NCI-H226 (cell line): Measurements from ENCODE around the gene RBM7.
A peak's percentile ranks its signal among the peaks of the same experiment; 100 is the strongest.

ENCODE experiments used
- DNase-seq: peaks from one replicate; pipeline ENCODE4 v3.0.0-alpha.2; 2015

The RBM7 gene, protein sequence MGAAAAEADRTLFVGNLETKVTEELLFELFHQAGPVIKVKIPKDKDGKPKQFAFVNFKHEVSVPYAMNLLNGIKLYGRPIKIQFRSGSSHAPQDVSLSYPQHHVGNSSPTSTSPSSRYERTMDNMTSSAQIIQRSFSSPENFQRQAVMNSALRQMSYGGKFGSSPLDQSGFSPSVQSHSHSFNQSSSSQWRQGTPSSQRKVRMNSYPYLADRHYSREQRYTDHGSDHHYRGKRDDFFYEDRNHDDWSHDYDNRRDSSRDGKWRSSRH

DNA sequence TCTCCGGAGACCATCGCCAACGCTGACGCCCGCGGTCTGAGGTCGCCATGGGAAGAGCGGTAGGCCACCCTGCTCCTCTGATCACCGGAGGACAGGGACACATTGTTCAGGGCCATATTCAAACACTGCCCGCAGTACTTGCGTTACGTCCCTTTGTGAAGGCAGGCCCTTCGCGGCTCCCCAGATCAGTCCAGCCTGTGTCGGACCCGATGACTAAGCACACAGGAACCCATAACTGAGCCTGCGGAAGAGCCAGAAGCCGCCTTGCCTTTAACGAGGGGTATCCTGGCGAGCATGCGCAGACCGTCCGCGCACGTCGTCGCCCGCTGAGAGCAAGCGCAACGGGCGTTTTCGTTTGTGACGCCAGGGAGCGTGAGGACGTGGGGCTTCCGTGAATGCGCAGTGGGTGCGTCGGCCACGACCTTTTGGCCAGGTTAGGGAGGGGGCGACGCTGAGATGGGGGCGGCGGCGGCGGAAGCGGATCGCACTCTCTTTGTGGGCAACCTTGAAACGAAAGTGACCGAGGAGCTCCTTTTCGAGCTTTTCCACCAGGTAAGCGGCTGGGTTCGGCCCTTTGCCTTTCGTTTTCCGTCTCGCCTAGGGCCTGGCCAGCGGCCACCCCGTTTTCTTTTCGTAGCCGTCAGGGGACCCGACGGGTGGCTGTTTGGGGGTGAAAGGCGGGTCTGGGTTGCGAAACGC, at the start of gene RBM7, which contains the start of gene C11orf71:
RBM7 (plus strand) TSS at position 451 of the 699 bp plus-strand sequence; CDS start at position 457, 6 bp downstream.
C11orf71 (minus strand) TSS at position 296 of the 699 bp plus-strand sequence; CDS start at position 116, 180 bp downstream.
- DNase-seq: peak; percentile 99

DNA sequence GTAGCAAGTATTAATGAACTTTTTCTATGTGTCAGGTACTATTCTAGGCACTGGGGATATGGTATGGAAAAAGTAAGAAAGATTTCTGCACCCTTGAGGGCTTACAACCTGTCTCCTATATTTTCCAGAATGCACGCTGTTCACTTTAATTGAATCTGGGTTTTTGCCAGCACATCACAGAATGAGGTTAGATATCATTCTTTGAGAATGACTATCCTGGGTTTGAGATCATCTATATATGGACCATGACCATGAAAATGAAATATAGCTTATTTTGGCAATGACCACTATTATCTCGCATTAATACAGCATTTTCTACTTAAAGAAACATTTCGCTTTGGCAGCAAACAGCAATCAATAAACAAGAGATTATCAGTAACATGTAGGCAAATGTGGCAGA, 47.0 kb upstream of the RBM7 start:
- no peak for DNase-seq

DNA sequence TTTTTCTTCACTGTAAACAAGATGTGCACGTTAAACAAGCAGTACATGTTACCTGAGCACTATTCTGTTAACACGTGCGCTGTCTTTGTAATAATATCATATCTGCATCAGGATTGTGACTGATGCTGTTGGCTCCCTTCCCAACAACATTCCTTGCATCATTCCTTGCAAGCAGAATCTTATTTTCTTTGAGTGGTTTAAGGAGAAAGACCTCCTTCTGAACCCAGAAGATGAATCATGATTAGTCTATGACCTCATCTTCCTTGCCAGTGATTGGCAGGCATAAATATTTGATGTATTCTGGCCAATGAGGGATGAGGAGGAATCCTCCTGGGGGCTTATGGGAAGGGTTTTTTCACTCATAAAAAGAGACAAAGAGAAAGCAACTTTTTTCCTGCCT, 46.4 kb upstream of the RBM7 start:
- peak; percentile 93 for DNase-seq

DNA sequence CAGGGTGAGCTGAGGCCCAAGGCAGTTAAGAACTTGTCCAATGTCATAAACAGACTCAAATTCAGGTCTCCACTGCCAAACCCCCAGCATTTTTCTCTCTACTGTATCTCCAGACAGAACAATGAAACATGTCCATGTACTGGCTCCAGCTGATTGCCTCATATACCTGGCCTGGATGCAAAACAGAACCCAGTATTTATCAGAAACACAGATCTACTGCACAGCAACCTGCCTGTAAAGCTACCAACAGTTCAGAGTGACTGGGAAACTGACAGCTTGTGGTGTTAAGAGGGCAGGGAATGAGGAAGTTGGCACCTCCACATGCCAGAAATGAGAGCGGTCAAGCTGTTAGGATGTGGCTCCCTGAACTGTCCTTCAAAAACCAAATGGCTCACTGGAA, 41.8 kb upstream of the RBM7 start:
- peak; percentile 32 for DNase-seq

DNA sequence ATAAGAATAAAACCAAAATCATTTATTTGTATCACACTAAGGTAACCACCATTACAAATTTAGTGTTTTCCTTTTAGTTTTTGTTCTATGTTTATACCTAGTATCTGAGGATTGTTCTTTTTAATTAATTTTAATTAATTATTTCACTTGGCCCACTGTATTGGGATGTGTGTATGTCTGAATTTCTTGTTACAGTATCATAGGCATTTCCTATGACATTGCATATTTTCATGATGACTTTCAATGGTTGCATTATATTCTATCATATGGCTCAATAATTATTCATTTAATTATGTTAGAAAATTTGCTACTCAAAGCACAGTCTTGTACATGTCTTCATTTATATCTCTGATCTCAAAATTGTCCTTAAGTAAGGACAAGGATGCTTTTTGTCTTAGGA, 41.1 kb upstream of the RBM7 start:
- no peak for DNase-seq

DNA sequence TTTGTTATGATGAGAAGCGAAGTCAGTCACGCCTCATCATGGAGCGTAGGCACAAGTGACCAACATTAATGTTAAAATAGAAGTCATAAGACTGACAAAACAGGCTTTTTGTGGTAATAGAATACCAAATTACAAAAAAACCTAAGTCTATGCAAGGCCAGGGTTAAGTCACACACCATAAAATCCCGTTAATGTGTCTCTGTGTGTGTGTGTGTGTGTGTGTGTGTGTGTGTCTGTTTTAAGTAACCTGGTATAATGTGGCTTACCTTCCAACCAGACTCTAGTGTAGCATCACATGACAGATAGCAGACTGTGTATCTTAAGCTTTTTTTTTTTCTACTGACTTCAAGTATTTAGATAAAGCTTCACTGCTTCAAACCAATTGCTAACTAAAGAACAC, 38.1 kb upstream of the RBM7 start:
- DNase-seq: no peak

DNA sequence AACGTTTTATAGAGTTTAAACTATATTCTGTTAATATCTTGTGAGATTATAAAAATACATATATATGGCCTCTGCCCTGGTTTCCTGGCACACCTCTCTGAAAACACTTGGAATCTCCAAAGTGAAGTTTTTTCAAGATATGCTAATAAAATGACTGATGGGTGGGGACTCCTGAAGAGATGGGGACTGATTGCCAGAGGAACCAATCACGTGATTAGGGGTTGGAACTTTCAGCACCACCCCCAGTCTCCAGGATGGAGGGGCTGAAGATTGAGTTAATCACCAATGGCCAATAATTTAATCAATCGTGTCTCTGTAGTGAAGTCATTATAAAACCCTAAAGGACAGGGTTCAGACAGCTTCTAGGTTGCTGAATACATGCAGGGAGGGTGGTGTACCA, 37.5 kb upstream of the RBM7 start:
- DNase-seq: no peak

DNA sequence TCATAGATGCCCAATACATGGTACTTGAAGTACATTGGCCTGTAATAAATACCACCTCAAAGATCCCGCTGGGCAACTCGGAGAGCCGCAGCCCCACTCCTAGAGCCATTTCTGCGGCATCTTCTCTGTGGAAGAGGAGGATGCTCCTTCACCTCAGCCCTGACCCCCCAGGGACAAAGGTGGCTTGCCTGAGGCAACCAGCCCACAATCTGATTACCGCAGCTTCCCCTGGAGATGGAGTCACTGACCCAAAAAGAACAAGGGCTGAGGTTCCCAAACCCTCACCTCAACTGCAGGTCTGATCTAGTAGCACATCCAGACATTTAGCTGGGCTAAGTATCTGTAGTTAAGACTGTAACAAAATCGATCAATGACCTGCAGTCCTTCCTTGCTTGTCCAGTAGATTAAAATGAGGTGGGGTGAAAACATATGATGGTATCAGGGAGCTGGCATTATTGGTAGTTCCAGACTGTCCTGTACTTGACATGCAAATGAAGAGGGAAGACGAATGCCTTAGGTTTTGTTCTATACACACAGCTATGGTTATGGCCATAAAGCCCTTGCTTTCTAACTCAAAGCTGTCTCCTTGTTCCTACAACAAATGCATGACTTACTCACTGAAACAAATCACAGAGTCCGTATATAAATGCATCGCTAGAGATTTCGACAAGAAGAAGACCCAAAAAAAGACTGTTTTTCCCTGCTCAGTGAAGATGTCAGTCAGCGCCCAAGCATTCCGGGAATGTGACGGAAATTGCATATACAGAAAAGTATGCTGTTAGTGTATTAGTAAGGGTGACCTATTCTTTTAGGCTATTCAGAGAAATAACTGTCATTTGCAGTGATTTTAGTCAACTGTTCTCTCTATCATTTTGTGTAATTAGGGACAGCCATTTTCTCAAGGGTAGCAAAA, 33.9 kb upstream of the RBM7 start:
- DNase-seq: peak; percentile 80

DNA sequence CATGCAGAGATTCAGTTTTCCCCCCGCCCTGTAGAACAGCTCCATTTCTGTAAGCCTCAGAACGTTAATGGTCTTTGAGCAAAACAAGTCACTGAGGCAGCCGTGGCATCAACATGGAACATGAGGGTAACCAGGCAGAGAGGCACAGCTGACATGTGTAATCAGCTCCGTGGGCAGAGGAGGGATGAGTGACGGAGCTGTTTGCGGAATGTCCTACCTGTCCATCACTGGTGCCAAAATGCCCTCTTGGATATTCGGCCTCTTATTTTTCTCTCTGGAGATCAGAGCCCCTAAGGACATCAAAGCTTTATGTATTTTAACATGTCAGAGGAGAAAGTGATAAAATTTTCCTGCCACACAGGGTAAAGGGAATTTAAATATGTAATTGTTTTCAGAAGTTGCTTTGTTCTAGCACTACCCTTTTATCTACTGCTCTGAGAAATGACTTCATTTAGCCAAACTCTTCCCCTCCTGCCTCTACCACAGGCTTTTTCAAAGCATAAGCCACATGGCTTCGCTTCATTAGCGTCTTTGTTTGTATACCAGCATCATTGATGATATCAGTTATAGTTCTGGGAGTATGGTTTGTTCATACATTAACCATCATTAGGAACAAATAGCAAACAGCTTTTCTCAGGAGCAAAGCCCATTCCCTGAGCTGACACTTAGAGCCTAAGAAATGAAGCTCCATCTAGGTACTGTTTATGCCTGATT, 33.1 kb upstream of the RBM7 start:
- no peak for DNase-seq

DNA sequence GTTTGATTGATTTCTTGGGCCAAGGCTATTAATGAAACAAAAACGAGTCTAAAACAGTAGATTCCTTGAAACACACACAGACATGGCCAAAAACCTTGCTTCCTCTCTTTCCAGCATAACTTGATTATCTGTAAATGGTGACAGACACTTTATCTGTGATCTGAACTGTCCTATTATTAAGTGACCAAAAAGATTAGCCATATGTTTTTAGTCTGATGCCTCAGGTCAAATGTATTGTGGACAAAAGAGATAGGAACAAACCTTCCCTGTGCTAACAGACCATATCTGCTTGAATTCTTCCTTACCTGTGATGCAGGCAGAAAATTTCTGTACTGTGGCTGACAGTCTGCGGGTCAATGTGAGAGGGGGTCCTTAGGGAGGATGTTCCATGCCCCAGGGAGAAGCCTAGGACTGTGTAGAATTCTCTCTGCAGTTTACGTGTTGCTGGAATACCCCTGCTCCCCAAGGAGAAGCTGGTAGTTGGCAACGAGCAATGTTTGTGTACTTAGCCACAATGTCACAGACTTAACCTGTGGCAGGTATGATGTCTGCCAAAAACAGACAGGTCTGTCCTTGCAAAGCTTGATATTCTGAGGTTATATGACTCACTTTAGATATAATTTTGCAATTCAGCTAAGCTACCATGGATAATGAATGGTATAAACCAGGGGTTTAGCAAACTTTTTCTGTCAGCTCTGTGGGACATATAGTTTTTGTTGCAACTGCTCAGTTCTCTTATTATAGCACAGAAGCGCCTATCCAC, 31.4 kb upstream of the RBM7 start:
- DNase-seq: no peak

DNA sequence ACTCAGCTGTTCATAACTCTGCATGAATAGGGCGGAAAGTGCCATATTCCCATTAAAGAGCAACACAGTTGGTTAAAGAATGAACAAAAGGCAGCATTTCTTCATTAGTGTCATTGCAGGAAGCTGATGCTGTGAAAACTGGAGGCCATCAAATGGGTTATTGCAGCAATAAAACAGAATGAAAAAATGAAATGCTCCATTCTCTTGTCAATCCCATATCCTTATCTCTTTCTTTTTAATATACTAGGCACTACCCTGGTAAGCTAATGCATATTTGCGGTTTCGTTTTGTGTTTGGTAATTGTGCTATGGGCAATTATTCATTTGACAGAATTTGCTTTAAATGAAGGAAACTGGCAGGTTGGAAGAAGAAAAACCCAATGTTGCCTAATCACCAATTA, 25.4 kb upstream of the RBM7 start:
- no peak for DNase-seq

DNA sequence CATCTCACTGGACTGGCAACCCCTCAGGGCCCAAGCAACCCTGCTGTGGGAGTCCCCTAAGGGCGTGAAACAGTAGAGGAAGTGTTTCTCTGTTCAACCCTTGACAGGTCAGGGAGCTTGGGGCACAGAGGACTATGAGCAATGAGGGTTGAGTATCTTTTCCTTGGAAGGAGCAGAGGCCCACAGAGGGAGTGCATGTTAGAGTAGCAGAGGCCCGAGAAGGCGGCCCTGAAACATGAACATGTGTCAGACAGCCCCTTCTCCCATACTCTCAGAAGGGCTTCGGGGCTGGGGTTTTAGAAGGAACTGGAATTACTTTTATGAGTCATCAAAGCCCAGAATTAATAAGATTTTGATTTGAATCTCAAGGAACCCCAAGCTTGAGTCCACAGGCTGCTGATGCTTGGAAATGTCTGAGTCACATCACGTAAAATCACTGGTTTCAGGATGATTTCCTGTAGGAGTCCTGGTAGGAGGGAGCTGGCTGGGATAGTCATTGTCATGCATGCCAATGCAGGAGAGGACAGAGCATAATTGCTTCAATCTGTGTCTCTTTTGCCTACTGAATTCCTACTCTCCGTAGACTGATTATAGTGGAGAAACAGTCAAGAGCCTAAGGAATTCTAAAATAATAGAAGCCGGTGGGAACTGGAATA, 22.7 kb upstream of the RBM7 start:
- no peak for DNase-seq

DNA sequence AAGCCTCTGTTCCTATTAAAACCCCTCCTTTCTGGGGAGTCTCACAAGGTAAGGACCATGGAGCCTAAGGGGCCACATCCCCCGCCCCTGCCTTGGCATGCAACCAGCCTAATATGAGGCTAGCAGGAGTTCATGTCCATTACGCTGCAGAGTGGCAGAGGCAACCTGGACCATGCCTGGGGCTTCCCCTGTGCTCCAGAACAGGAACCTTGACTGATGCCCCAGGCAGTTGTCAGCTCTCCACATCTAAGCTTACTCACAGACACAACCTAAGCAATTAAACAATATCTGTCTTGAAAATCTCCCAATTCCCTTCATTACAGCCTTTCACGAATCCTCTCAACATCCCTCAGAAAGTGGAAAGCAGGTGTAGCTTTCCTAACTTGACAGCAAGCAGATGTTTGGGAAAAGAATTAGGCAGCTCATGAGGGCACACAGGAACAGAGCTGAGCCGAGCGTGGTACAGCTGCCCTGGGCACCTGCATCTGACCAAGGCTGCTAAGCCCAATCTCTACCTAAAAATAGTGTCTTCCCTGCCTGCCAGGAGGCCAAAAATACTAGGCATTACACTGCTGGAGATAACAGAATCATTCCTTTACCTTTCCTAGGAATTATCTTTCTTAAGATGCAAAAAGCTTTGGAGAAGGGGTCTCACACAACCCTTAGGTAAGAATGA, 20.9 kb upstream of the RBM7 start:
- DNase-seq: no peak

DNA sequence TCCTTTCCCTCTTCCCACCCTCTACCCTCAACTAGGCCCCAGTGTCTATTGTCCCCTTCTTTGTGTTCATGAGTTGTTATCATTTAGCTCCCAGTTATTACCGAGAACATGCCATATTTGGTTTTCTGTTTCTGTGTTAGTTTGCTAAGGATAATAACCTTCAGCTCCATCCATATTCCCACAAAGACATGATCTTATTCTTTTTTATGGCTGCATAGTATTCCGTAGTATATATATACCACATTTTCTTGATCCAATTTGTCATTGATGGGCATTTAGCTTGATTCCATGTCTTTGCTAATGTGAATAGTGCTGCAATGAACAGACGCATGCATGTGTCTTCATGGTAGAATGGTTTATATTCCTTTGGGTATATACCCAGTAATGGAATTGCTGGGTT, 18.0 kb upstream of the RBM7 start:
- no peak for DNase-seq

DNA sequence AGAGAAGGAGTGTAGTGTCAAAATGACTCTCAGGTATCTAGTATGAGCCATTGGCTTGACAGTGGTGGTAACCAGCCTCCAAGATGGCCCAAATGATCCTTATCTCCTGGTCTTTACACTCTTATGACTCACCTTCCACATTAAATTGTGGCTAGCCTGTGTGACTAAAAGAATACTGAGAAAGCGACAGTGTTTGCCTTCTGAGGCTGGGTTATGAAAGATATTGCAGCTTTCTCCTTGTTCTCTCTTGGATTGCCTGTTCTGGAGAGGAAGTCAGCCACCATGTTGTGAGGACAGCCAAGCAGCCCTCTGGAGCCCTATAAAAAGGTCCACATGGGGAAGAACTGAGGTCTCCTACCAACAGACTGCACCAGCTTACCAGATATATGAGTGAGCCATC, 16.0 kb upstream of the RBM7 start:
- no peak for DNase-seq

DNA sequence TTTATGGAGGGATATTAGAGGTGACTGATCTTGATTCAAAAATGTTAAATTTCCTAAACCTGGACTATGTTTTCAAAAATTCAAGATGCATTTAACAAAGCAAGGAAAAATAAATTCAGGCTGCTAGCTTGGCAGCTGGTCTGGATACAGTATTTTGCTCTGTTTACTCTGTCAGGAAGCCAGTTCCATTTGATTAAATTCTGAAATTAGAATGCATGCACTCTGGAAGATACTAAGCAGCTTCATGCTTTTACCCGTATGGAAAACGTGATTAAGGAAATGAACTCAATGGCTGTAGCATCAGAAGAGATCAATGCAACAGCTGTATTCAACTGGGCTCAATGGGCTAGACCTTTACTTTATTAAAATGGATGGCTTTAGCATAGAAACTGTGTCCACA, 14.3 kb upstream of the RBM7 start:
- DNase-seq: no peak

DNA sequence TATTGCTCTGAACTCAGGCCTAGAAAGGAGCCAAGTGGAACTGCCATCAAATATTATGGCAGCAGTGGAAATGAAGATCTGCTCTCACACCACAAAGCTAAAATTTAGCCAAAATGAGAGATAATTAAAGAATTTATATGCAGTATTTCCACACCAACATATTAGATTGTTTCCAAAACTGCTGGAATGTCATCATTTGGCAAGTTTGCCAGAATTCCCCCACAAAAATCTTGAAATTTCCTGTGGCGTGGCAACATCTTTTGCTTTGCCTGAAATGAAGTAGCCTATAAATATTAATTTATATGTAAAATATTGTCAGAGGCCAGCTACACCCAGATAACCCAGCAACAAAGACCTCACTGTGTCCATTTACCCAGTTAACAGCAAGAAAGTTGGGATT, 13.9 kb upstream of the RBM7 start:
- no peak for DNase-seq

DNA sequence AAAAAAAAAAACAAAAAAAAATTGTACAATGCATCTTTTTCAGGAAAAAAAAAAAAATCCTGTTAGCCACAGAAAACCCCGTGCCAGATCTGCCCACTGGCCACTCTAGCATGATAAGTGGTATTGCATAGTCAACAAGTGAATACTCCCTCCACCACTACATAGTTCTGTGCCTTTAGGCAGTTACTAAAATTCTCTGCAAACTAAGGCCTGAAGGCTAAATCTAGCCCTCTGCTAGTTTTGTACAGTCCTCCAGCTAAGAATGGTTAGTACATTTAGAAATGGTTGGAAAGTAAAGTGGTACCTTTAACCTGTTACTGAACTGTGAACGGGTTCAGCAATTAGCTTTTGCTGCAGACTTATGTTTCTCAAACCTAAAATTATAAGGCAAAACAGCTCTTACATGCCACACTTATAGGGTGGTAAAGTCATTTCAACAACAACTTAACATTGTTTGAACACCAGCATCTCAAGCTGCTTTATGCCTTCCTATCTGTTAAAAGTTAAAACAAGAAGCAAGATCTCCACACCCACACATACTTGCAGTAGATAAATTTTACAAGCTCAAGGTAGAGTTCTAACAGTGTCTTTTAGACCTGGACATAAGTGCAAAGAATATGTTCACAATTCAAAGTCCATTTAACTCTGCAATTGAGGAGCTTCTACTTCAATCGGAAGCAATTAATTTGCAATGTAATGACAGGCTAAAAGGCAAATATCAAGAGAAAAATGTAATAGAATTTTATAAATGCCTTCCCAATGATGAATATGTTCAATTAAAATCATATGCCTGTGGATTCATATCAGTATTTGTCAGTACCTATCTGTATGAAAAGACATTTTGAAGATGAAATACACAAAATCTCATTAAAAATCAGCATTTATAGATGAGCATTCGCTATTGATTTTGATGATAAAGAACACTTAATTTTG, 7.5 kb upstream of the RBM7 start:
- DNase-seq: no peak

DNA sequence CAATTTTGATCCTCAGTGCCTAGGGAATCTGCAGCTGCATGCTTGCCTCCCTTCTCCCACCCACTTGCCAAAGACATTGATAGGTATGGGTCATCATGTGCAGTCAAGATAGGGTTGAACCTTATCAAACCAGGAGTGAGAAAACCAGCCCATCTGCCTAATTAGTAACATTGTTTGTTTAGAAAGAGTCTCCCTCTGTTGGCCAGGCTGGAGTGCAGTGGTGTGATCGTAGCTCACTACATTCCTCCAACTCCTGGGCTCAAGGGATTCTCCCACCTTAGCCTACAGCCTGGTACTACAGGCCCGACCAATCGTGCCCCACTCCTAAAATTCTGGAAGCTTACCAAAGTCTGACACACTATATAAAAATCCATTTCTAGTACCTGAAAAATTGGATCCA, 4.7 kb upstream of the RBM7 start:
- DNase-seq: peak; percentile 64

DNA sequence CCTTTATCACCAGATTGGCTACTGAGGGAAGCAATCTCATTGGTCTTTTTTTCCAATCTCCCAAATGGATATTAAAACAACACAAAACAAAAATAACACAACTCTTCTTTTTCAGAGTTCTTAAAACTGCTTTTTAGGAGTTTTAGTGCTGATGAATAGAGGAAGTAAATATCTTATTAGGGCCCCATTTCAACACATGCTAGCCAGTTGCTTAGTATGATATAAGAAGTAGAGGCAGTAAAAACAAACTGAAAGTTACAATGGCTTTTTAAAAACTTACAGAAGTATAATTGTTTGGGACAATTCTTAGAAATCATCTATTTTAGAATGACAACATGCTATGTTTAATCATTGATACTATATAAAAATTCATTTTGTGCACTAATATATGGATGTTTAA, 3.5 kb upstream of the RBM7 start:
- DNase-seq: no peak
